ENCODE data around the gene SLAMF1. TPM values are rescaled to one million over a fixed set of nuclear protein-coding genes. Genes with fewer than 3 reads are reported as not detected.

SLAMF1 gene
- total RNA-seq, 1 donor from 2014 or later, result not detected

- H3K27me3 Mint-ChIP-seq (ENCODE audit: unreplicated experiment), result no peaks in the 10 kb centered on the region
- peaks cover 21% of the 10 kb centered on the region for H3K36me3 Mint-ChIP-seq (ENCODE audit: unreplicated experiment)
- H3K4me1 Mint-ChIP-seq (ENCODE audit: low read depth, unreplicated experiment), result no peaks in the 10 kb centered on the region
- TF ChIP-seq CTCF (IDR thresholded peaks at IDR 0.05; ENCODE audit: partially characterized antibody, unreplicated experiment), result no peak
- H3K4me3 Mint-ChIP-seq (ENCODE audit: unreplicated experiment), result no peak overlapping the region
- no peak overlapping the region for H3K27ac Mint-ChIP-seq (ENCODE audit: unreplicated experiment)
- H3K9me3 Mint-ChIP-seq (ENCODE audit: unreplicated experiment), result peaks cover 3% of the 10 kb centered on the region
- DNase-seq, result no peak
Measured at GRCh38 chr1:160606611-160607010, 40.2 kb downstream of the SLAMF1 start.

- H3K4me1 Mint-ChIP-seq (ENCODE audit: low read depth, unreplicated experiment), result no peaks in the 10 kb centered on the region
- no peak for DNase-seq
- TF ChIP-seq CTCF (IDR thresholded peaks at IDR 0.05; ENCODE audit: partially characterized antibody, unreplicated experiment), result no peak
- no peak overlapping the region for H3K4me3 Mint-ChIP-seq (ENCODE audit: unreplicated experiment)
- H3K27ac Mint-ChIP-seq (ENCODE audit: unreplicated experiment), result no peak overlapping the region
- peaks cover 1% of the 10 kb centered on the region for H3K9me3 Mint-ChIP-seq (ENCODE audit: unreplicated experiment)
- H3K27me3 Mint-ChIP-seq (ENCODE audit: unreplicated experiment), result no peaks in the 10 kb centered on the region
- H3K36me3 Mint-ChIP-seq (ENCODE audit: unreplicated experiment), result peaks cover 27% of the 10 kb centered on the region
Measured at GRCh38 chr1:160605792-160606479, 40.9 kb downstream of the SLAMF1 start.

GRCh38 chr1:160605205-160605604 lies 41.6 kb downstream of the SLAMF1 start:
- Mint-ChIP-seq H3K36me3 (ENCODE audit: unreplicated experiment) (peaks cover 31% of the 10 kb centered on the region), H3K27me3 (ENCODE audit: unreplicated experiment) (no peaks in the 10 kb centered on the region), H3K4me3 (ENCODE audit: unreplicated experiment) (no peak overlapping the region), H3K27ac (ENCODE audit: unreplicated experiment) (no peak overlapping the region), H3K9me3 (ENCODE audit: unreplicated experiment) (peaks cover 1% of the 10 kb centered on the region), H3K4me1 (ENCODE audit: low read depth, unreplicated experiment) (no peaks in the 10 kb centered on the region)
- TF ChIP-seq CTCF (IDR thresholded peaks at IDR 0.05; ENCODE audit: partially characterized antibody, unreplicated experiment), result no peak
- DNase-seq, result no peak

GRCh38 chr1:160597705-160598104 lies 49.1 kb downstream of the SLAMF1 start:
- Mint-ChIP-seq H3K4me1 (ENCODE audit: low read depth, unreplicated experiment) (no peaks in the 10 kb centered on the region), H3K27me3 (ENCODE audit: unreplicated experiment) (no peaks in the 10 kb centered on the region), H3K36me3 (ENCODE audit: unreplicated experiment) (peaks cover 26% of the 10 kb centered on the region), H3K4me3 (ENCODE audit: unreplicated experiment) (no peak overlapping the region), H3K27ac (ENCODE audit: unreplicated experiment) (no peak overlapping the region), H3K9me3 (ENCODE audit: unreplicated experiment) (peaks cover 2% of the 10 kb centered on the region)
- no peak for DNase-seq
- TF ChIP-seq CTCF (IDR thresholded peaks at IDR 0.05; ENCODE audit: partially characterized antibody, unreplicated experiment), result no peak

GRCh38 chr1:160597051-160597450 lies 49.8 kb downstream of the SLAMF1 start:
- Mint-ChIP-seq H3K4me1 (ENCODE audit: low read depth, unreplicated experiment) (no peaks in the 10 kb centered on the region), H3K9me3 (ENCODE audit: unreplicated experiment) (peaks cover 2% of the 10 kb centered on the region), H3K27ac (ENCODE audit: unreplicated experiment) (no peak overlapping the region), H3K27me3 (ENCODE audit: unreplicated experiment) (no peaks in the 10 kb centered on the region), H3K4me3 (ENCODE audit: unreplicated experiment) (no peak overlapping the region), H3K36me3 (ENCODE audit: unreplicated experiment) (peaks cover 25% of the 10 kb centered on the region)
- no peak for DNase-seq
- TF ChIP-seq CTCF (IDR thresholded peaks at IDR 0.05; ENCODE audit: partially characterized antibody, unreplicated experiment), result no peak

Measured in glutamatergic neuron (in vitro differentiated cells).